Measurements from ENCODE around the gene MORN5.

Gene MORN5

DNA sequence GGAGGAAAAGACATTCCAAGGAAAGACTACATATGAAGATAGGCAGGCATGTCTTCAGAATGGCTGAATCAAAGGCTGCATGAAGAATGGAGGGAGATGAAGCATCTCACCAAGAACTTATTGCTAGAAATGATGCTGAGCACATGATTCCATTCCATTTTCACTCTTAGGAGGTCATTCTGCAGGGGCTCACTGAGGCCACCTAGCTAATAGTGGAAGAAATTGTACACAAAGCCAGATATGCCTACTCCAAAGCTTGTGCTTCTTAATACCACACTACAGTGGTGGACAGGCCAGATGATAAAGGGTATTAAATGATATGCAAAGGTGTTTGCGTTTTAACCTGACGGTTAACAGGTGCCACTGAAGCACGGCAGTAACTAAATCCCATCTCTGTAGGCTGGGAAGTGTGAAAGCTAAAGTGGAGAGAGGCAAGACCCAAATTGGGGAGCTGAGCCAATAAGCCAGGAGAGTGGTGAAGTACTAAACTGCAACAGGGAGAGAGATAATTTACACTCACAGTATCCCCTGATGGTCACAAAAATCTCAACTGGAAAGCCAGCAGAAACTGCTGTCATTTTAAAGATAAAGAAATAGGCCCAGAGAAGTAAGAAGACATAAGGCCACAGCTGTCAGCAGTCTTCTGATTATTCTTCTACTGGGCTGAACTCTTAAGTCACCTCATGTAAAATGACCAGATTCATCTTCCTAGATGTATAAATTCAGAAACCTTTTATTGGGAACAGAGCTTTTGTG lies 14.7 kb upstream of the MORN5 start:
- no peak for DNase-seq

DNA sequence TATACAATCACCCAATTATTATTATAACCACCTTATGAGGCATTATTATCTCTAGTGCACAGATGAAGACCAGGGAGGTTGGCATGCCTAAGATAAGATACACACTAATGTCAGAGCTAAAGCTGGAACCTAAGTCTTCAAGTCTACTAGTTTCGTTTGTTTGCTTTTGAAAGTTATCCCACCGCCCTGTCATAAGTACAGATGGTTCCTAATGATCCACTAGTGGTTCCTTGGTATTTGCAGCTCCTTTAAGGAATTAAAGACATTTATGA lies 14.2 kb upstream of the MORN5 start:
- DNase-seq, result no peak

DNA sequence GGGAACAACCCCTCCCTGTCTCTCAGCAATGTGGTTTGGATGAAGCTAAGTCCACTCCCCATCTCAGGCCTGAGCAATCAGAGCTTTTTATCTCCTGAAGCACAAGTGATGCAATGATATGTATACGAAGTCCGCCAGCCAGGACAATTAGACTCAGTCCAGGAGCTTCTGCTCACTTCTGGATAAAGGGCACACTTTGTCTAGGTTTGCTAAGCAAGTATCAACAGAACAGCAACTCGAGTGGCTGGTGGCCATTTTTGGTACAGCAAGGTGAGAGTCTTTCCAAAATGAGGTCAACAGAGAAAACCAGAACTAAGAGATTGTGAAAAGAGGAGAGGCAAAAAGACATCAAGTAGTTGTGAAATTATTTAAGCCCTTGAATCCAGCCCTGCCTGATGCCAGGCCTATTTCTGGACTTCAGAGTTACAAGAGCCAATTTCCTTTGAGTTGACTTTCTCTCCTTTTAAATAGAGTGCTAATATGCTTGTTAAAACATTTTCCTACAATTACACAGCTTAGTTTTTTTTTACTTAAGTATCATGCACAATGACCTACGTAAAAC lies 8.4 kb upstream of the MORN5 start:
- DNase-seq, result no peak

DNA sequence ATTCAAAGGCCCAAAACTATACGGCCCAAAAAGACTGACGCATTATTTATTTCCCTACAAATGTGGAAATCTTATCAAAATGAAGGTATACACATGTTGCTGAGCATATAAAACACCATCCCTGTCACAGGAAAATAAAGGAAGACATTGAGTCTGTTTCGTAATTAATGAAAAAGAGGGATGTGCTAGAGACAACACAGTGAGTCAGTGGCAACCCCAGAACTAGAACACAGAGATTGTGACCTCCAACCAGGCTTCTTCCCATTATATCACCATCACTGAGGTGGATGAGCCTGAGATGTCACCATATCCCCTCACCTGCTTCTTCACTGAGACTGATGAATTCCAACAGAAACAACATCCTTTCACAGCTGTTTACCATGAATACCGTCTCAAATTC lies 3.9 kb upstream of the MORN5 start:
- no peak for DNase-seq

DNA sequence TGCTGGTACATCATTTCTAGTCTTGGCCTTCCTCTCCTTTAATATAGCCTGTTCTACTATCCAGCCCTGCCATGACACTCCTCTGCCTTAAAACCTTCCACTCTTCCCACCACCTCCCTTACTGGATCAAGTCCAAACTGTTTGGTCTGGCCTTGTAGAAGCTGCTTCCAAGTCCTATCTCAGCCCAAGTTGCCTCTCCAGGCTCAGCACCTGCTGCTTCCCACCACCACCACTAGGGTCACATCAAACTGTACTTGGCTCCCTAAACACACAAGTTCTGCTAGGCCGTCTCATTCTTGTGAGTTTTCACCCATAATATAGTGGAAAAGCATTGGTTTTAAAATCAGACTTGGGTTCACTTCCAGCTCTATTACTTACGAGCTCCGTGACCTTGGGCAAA lies 1.5 kb upstream of the MORN5 start:
- no peak for DNase-seq

DNA sequence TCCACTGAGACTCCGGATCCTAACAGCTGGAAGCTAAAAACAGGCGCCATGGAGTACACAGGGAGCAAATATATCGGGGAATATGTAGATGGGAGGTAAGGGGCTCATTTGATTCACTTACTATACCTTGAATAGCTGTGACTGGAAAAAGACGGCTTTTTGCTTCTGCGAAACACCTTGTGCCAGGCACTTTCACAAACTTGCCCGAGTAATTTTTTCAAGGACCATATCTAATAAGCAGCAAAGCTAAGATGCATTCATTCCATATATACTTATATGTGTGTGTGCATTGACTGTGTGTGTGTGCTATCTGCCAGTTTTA lies 178 bp downstream of the MORN5 start:
- DNase-seq, result no peak

DNA sequence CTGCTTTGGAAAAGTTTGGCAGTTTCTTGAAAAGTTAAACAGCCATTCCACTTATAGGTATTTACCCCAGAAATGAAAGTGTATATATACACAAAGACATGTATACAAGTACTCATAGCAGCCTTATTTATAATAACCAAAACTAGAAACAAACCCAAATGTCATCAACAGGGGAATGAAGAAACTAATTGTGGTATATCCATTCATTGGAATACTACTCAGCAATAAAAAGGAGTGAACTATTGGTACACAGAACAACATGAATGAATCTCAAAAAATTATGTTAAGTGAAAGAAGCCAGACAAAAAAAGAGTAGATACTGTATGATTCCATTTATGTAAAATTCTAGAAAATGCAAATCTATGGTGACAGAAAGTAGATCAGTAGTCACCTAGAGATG lies 2.7 kb downstream of the MORN5 start:
- no peak for DNase-seq

DNA sequence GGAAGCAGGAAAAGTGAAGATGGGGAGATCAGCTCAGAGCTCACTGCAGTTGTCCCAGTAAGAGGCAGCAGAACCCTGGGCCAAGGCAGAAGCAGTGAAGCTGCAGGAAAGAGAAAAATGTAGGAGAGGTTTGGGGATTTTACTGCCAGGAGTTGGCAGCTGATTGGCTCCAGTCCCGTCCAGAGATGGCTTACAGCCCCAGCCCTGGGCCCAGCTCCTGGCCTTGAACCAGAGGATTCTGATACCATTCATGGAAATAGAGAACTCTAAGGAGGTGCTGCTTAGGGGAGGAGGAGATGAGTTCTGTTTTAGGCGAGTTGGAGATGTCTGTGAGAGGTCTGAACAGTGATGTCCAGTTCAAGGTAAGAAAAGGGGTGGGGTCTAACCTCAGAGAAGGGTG lies 4.6 kb downstream of the MORN5 start:
- DNase-seq, result no peak

DNA sequence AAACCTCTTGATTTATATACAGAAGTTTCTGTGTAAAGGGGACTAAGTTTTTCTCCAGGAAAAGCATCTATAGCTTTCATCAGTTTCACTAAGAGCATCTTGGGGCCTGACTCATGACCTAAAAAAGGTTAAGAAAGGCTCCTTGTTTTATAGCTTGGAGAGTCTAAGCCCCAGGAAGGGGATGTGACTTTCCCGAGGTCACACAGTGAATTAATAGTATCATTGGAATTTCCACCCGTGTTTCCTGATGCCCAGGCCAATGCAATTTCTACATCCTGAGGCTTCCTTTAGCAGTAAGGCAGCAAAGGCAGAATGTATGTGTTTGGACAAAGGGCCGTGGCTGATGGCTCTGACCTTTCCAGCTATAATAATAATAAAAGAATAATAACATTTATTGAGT lies 8.6 kb downstream of the MORN5 start:
- DNase-seq, result no peak

DNA sequence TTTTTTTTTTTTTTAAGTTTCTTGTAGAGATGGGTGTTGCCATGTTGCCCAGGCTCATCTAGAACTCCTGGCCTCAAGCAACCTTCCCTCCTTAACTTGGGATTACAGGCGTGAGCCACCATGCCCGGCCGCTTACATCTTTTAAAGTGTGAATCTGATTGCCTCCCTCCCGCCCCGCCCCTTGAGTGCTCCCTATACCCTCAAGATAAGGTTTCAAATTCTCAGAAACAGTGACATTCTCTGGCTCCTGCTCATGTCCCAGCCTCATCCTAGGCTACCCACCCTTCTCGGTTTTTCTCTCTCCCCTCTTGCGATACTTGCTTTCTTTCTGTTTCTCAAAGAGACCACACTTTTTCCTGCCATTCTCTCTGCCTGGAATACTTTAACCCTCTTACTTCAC lies 12.4 kb downstream of the MORN5 start:
- DNase-seq, result no peak

DNA sequence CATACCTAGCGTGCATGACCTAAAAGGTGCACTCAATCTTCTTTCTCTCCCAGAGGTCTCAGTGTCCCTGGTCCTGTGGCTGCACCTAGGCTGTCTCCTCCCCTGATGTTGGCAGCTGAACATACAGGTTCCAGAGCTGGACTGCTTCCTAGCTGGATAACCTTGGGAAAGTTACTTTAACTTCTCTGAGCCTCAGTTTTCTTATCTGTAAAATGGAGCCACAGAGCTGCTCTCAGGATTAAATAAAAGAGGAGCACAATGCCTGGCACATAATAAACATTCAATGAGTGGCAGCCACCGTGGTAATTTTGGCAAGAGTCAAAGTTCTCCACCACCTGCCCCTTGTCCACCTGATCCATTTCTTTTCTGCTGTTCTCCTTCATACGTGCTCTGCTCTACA lies 14.0 kb downstream of the MORN5 start:
- no peak for DNase-seq

DNA sequence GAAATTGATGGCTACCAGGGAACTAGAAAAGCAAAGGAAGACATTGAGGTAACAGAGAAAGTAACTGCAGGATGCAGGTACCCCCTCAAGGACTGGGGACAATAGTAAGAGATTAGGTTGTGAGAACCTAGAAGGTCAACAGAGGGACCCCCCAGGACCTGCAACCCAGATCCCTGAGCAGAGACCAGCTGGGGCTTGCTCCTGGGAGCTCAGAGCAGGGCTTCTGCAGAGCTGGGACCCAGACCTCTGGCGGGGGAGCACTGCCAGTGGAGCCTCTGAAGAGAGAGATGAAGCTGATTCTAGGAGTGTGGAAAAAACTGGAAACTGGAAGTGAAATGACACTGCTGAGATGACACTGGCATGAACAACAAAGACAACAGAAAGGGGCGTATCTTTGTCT lies 17.2 kb downstream of the MORN5 start:
- DNase-seq, result no peak

DNA sequence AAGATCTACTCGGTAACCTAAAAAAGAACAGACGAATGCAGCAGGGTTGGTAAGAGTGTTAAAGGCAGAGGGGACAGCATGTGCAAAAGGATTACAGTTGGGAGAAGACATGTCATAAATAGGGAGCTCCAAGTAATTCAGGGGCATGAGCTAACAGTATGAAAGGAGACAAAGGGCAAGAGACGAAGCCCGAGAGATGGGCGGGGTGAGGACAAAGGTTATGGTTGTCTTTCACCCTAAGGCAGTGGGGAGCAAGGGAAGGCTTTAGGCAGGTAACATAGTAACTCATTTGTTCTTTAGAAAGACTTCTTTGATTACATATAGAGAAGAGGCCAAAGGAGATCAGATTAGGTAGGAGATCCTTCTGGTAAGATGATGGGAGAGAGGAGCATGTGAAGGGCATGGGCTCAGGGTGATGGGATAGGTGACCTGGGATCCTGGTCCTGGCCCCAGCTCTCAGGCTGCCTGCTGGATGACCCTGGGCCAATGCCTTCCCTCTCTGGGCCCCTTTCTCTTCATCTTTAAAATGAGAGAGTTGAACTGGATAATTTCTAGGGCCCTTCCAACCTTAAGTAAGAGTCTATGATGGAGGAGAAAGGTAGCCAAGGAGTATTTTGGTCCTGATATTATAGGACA lies 19.5 kb downstream of the MORN5 start:
- no peak for DNase-seq

DNA sequence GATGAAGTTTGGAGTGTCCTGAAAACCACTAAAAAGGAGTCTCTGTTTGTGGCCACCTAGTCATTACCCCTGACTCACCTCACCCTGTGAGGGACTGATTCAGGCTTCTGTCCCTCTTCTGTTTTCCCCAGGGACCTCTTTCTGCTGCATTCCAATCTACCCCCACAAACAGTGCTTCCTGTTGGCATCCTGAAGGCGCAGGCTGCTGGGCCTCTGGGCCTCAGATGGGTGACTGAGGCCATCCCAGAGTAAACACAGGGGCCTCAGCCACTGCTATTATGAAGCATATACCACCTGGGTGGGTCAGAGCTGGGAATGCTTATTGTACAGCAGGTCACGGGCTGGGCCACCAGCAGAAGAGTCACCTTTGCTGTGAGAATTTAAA lies 20.0 kb downstream of the MORN5 start:
- no peak for DNase-seq

DNA sequence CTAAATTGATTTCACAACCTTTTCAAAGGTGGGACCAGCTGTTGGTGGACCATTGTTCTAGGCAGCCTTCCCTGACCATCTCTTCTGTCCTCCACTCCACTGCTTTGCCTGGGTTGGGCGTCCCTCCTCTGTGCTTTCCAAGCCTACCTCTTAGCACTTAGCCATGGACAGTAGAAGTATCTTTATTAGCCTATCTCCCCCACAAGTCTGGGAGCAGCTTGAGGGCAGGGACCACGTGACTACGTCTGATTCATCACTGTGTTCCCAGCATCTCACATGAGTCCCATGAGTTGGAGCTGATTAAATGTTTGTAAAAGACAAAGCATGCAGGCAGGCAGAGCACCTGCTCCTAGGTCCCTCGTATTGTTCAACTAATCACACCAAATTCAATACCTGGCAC lies 20.9 kb downstream of the MORN5 start:
- DNase-seq, result no peak

DNA sequence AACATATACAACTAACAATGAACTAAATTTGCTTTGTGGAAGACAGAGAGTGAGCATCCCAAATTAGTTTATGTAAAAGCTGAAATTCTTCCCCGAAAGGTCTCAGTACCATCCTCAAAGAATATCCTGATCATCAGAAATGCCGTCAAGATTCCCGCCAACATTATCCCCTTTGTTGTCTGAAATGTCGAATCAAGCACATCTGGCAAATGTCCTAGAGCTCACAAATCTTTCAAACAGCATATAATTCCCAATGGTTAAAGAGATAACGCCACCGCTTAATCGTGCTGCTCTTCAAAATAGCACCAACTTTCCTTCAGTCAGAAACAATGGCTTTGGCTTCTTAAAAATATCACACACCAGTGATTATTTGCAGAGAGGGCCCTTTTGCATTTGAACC lies 23.8 kb downstream of the MORN5 start:
- no peak for DNase-seq

DNA sequence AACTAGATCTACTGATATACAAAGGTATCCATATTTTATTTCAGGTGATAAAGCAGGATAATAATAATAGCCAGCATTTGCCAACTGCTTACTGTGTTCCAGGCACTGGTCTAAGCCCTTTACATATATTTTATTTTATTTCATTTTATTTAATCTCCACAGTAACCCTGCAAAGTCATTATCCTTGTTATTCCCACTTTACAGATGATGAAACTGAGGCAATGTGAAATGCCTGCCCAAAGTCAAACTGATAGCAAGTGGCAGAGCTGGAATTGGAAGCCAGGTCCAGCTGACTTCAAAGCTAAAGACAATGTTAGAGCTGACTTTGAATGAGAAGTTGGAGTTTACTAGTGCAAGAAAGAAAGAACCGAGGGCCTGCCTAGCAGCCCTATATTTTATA lies 24.8 kb downstream of the MORN5 start:
- DNase-seq, result no peak

DNA sequence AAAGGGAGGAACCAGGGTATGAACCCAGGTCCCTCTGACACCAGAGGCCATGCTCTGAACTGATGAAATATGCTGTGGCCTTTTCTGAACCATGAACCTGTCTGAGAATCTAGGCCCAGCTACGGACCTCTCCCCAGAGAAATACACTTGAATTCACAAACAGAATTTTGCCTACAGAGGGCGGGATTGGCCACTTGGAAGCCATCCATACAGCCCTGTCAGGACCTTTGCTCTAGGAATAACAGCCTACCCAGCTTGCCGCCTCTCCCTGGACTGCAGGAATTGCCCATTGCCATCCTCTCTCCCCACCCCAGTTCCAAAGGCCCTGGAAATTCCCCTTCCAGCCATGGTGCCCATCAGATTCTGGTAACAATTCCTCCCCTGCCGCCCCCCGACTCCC lies 26.6 kb downstream of the MORN5 start:
- no peak for DNase-seq

DNA sequence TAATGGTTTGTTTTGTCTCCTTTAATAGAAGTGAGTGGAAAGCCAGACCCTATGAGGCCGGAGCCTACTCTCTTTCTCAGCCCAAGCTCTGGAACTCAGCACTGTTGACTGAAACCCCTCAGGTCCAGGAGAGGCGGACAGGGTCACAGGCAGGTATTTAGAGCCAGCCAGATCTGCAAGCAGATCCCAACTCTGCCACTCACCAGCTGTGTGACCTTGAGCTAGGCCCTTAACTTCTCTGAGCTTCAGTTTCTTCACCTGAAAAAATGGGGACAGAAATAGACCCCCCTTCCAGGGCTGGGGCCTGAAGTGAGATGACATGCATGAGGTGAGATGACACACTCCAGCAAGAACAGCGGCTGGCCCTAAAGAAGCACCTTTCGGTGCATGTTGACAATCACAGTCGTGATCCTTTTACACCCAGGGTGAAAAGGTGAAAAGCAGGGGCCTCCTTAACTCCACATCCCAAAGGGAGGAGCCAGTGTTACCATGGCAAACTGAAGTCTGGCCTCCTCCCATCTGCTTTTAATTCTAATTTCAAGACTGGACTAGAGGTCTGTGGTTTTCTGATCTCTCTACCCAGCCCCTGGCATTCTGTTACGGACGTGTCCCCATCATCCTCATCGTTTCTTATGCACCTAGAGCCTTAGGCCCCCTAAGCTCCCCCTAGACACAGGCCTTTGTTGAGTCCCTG lies 27.2 kb downstream of the MORN5 start:
- DNase-seq, result no peak

DNA sequence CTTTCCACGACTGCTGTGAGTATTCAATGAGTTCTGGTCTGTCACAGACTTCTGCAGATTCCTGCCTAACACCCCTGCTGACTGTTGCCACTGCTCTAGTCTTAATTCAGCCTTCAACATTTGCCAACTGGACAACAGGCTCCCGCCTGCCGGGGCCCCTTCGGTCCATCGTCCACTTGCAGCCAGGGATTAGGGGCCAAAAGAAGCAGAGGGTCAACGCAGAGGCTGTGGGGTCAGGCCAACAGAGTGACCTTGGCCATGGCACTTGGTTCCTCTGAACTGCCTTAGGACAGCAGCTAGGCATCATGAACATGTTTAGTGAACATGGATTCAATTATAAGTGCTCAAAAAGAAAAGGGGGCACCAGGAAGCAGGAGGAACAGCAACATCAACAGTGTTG lies 28.7 kb downstream of the MORN5 start:
- no peak for DNase-seq

DNA sequence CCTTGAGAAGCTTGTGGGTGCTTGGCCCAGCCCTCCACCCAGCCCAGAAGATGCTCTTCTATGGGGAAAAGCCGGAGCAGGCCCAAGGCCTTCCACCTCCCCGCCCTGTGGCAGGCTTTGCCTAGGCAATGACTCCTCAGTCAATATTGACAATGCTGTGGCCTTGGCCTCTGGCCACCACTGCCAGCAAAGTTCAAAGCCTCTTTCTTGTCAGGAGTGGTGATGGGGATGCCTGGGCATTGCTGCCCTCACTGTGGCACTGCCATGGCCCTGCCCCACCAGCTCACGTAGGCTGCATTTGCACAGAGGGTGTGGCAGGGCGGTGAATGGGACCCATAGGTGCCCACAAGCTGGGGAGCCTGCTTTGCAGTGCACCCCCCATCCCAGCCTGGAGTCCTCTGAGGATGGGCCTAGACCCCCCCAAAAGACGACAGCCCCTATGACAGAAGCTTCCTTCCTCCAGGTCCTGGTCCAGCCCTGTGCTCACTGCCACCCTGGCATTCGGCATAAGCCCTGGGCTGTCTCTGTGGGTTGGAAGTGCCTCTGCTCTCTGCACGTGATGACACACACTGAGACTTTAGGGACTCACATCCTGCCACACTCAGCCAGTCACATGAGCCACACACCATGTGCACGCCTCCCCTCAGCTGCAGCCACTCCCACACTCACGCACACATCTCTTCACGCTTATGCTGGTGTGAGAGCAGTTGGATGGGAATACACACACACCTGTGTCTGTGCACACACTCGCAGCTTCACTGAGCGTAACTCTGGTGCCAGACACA lies 31.1 kb downstream of the MORN5 start:
- DNase-seq, result no peak

DNA sequence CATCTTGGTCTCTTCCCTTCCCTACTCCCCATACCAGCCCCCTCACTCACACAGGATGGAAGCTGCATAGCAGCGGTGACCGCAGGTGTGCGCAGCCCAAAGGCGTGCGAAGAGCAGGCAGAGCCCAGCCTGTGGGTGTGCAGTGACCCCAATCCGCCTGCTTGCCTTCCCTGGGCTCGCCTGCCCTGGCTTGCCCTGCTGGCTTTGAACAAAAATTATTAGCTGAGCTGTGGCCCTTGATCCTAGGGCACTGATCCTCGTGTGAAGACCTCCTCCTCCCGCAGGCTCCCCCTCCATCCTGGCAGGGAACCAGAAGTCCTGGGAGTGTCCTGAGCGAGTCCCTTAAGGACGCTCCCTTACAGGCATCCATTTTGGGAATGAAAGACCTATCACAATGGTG lies 31.9 kb downstream of the MORN5 start:
- DNase-seq, result no peak

DNA sequence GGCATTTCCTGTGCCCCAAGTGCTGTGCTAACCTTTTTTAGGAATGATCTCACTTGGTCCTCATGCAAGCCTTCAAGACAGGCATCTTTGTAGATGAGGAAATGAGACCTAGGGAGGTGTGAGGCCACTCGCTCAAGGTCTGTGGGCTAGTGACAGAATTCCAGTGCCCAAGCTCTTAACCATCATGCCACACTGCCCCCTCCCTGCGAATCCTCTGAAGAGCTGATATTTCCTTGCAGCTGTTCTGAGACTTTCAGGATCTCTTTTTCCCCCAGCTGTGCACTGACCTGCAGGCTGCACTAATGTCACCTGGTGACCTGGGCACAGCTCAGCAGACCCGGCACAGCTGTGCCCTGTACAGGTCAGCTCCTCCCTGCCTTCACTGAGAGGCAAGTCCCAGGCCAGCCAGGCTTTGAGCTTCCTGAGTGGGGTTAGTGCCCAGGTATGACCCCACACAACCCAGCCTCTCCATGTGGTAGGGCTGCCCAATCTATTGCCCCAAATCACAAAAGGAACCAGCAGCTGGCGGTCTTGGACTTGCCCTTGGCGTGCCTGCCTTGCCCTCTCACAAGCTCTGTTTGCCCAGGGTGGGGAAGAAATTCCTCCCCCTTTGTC lies 32.7 kb downstream of the MORN5 start:
- DNase-seq, result no peak
